Measurements from ENCODE around the gene ARRDC2. TPM values are rescaled to one million over a fixed set of nuclear protein-coding genes. Genes with fewer than 3 reads are reported as not detected.
"Not testable (repeated sequence)": the region's sequence is repeated elsewhere in the genome, so short reads cannot be mapped to it uniquely, and the experiment has no call there.

The ARRDC2 gene
- total RNA-seq, 6 experiments from 2014 or later, result 3.6 to 28.5 (median 10.8) TPM

- H3K36me3 ChIP-seq, result no peaks in the 10 kb centered on the region
- DNase-seq (no peak), ATAC-seq (no peak)
- 100% methylated on average over 2 of the region's 4 CpGs for WGBS (ENCODE audit: insufficient coverage, low coverage, low lambda C conversion rate, missing lambda C conversion rate)
- TF ChIP-seq CTCF (IDR thresholded peaks at IDR 0.05) (no peak), POLR2A (IDR thresholded peaks at IDR 0.05) (no peak)
- intact Hi-C loops (cut with DNase I), result no loop called here
- no peaks in the 10 kb centered on the region for H3K27me3 ChIP-seq
- peaks cover 0 to 44% (median 11%) of the 10 kb centered on the region in 4 donors for H3K4me1 ChIP-seq
- no peak overlapping the region for H3K4me3 ChIP-seq
- H3K9me3 ChIP-seq, result no peaks in the 10 kb centered on the region
- H3K27ac ChIP-seq, result no peak overlapping the region
Observed at GRCh38 chr19:18027151-18027550, 19.2 kb downstream of the ARRDC2 start.

GRCh38 chr19:18029617-18030338, 21.8 kb downstream of the ARRDC2 start:
- TF ChIP-seq POLR2A (IDR thresholded peaks at IDR 0.05) (no peak), CTCF (IDR thresholded peaks at IDR 0.05) (no peak)
- DNase-seq, result peak; percentile 89 to 92 (median 89)
- H3K4me3 ChIP-seq, result no peak overlapping the region
- H3K36me3 ChIP-seq, result no peaks in the 10 kb centered on the region
- H3K9me3 ChIP-seq, result no peaks in the 10 kb centered on the region
- peak; percentile 83 to 95 (median 90) for ATAC-seq
- H3K4me1 ChIP-seq, result peaks cover 0 to 35% (median 4%) of the 10 kb centered on the region in 4 donors
- peak overlapping the region; percentile 84 to 87 (median 84) for H3K27ac ChIP-seq
- no CpG with 5 or more reads among the region's 8 CpGs for whole genome bisulfite sequencing (ENCODE audit: insufficient coverage, low coverage, low lambda C conversion rate, missing lambda C conversion rate)
- intact Hi-C loops (cut with DNase I), result no loop called here
- H3K27me3 ChIP-seq, result no peaks in the 10 kb centered on the region

- ATAC-seq, result peak in 1 of 4 donors; percentile 35
- intact Hi-C loops (cut with DNase I); H3K9me3 ChIP-seq; H3K27me3 ChIP-seq; H3K36me3 ChIP-seq; H3K4me3 ChIP-seq; DNase-seq: not testable (repeated sequence)
- H3K4me1 ChIP-seq, result peaks cover 0 to 35% (median 4%) of the 10 kb centered on the region in 4 donors
- 72% methylated on average over 3 of the region's 5 CpGs for WGBS (ENCODE audit: insufficient coverage, low coverage, low lambda C conversion rate, missing lambda C conversion rate)
- peak overlapping the region in 2 of 3 donors; percentile 84 to 87 for H3K27ac ChIP-seq
Observed at GRCh38 chr19:18031401-18031800, 23.4 kb downstream of the ARRDC2 start.

GRCh38 chr19:18032102-18032501, 24.1 kb downstream of the ARRDC2 start:
- peaks cover 0 to 35% (median 4%) of the 10 kb centered on the region in 4 donors for H3K4me1 ChIP-seq
- H3K9me3 ChIP-seq; DNase-seq; H3K27me3 ChIP-seq; intact Hi-C loops (cut with DNase I); H3K4me3 ChIP-seq; H3K36me3 ChIP-seq: not testable (repeated sequence)
- peak overlapping the region in 1 of 3 donors; percentile 84 for H3K27ac ChIP-seq
- 24% methylated on average over 2 of the region's 2 CpGs for whole genome bisulfite sequencing (ENCODE audit: insufficient coverage, low coverage, low lambda C conversion rate, missing lambda C conversion rate)
- ATAC-seq, result peak in 3 of 4 donors; percentile 3 to 15 (median 7)

DNA sequence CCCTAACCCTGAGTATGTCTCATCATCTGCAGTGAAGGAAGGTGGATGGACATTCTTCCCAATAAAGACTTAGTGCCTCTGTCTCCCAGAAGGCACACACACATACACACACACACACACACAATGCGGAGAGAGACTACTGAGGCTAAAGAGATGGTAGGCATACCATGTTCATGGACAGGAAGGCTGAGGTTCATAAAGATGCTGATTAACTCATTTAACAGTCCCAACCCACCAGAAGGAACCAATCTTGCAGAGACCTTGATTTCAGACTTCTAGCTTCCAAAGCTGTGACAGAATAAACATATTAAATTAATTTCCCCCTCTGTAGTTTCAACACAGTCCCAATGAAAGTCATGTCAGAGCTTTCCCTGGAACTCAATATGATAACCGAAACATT, 33.1 kb downstream of the ARRDC2 start:
- DNase-seq, result no peak
- no peak for ATAC-seq
- Histone ChIP-seq H3K4me3 (no peak overlapping the region), H3K4me1 (peaks cover 0 to 17% (median 10%) of the 10 kb centered on the region in 4 donors), H3K9me3 (no peaks in the 10 kb centered on the region), H3K36me3 (no peaks in the 10 kb centered on the region), H3K27ac (no peak overlapping the region), H3K27me3 (no peaks in the 10 kb centered on the region)
- intact Hi-C loops (cut with DNase I), result no loop called here
- TF ChIP-seq POLR2A (IDR thresholded peaks at IDR 0.05), result no peak
- TF ChIP-seq CTCF (IDR thresholded peaks at IDR 0.05), result no peak
- WGBS (ENCODE audit: insufficient coverage, low coverage, low lambda C conversion rate, missing lambda C conversion rate), result 25% methylated on average over 1 of the region's 2 CpGs
